Transverse colon (tissue), 4 donors: ENCODE measurements around the gene DLK2. TPM values are rescaled to one million over a fixed set of nuclear protein-coding genes. Genes with fewer than 3 reads are reported as not detected.

Source experiments
- DNase-seq: peaks from one replicate; pipeline ENCODE4 v3.0.0-alpha.2; 2019
- H3K27ac ChIP-seq, 4 donors: fragments of 200-600 bp; sonication (generic); 2 replicates each; pipeline ENCODE4 v1.5.1; 2016 to 2018; ENCODE audit warnings: inconsistent platforms in 4 of 4
- H3K27me3 ChIP-seq: fragments of 200-600 bp; sonication (generic); 2 replicates; pipeline ENCODE4 v1.5.1; 2017; ENCODE audit warnings: inconsistent platforms
- H3K36me3 ChIP-seq, 4 donors: fragments of 200-600 bp; sonication (generic); 2 replicates each; pipeline ENCODE4 v1.5.1; 2017 to 2019; ENCODE audit warnings: inconsistent platforms in 4 of 4
- H3K4me1 ChIP-seq, 4 donors: fragments of 200-600 bp; sonication (generic); 2 replicates each; pipeline ENCODE4 v1.5.1; 2017 to 2020; ENCODE audit warnings: inconsistent platforms in 4 of 4
- H3K4me3 ChIP-seq, 4 donors: fragments of 200-600 bp; sonication (generic); 1 replicate in 1 of 4; 2 replicates in 3 of 4; pipeline versions ENCODE4 v1.5.1 to v1.6.1; 2017 to 2019; ENCODE audit warnings: inconsistent platforms in 4 of 4
- H3K9me3 ChIP-seq, 2 donors: fragments of 200-600 bp; sonication (generic); 2 replicates each; pipeline ENCODE4 v1.5.1; 2017 to 2019; ENCODE audit warnings: inconsistent platforms in 2 of 2
- CTCF ChIP-seq, 5 experiments: fragments of 200-600 bp in 3 of 5; fragments of 450-650 bp in 2 of 5; sonication (generic) in 3 of 5; IDR thresholded peaks; 1 replicate in 2 of 5; 2 replicates in 3 of 5; pipeline ENCODE4 v1.5.1; 2016 to 2017; ENCODE audit warnings: antibody characterized with exemption in 5 of 5, inconsistent platforms in 3 of 5, mild to moderate bottlenecking in 2 of 5, moderate library complexity in 1 of 5
- EP300 ChIP-seq: sonication (generic); formaldehyde crosslinking; IDR thresholded peaks from one replicate; pipeline ENCODE4 v1.6.1; 2017; ENCODE audit warnings: antibody characterized with exemption, low read depth
- POLR2A ChIP-seq: fragments of 450-650 bp; IDR thresholded peaks from one replicate; pipeline ENCODE4 v1.6.1; 2016; ENCODE audit warnings: antibody characterized with exemption, mild to moderate bottlenecking, moderate library complexity
- POLR2AphosphoS5 ChIP-seq, 3 donors: sonication (generic); formaldehyde crosslinking; IDR thresholded peaks; one replicate each; pipeline ENCODE4 v1.6.1; 2016; ENCODE audit warnings: antibody characterized with exemption in 3 of 3
- WGBS, 2 donors: methylation state at CpG; one replicate each; pipeline ENCODE4 v1.1.5; 2018; ENCODE audit warnings: low coverage in 1 of 2; 5-methylcytosine and 5-hydroxymethylcytosine counted together
- in situ Hi-C, 4 donors: fragments of 200-750 bp; cut with MboI; loops; one replicate each; pipeline versions ENCODE4 v1.15.0 to v1.15.1; 2017; ENCODE audit warnings: low sequenced_read_pairs in 3 of 4, low pct_ligation_motif_present in 1 of 4, low pct_unique_long_range_greater_than_20kb in 1 of 4
- intact Hi-C: fragments of 100-400 bp; cut with DNase I; formaldehyde crosslinking; loops from one replicate; pipeline ENCODE4 v1.15.1; 2023; ENCODE audit warnings: low total_unique reads
- total RNA-seq, 4 donors: library from RNA; depleted of rRNA; stranded (reverse); fragments of >200 nt; gene quantifications; one replicate each; pipeline ENCODE4 v1.1.0, GENCODE V29; 2016

Gene DLK2
- total RNA-seq, 4 donors from 2014 or later: 0.95 to 1.1 TPM; not detected in 2

GRCh38 chr6:43495409-43495941 lies 40.1 kb upstream of the DLK2 start:
- H3K4me3 ChIP-seq: no peak overlapping the region
- WGBS, 2 donors: 71% methylated on average over 4 of the region's 4 CpGs; no CpG with 5 or more reads in 1 of the 2 donors
- no peaks in the 10 kb centered on the region for H3K27me3 ChIP-seq
- TF ChIP-seq POLR2AphosphoS5 (IDR thresholded peaks at IDR 0.05) (no peak), CTCF (IDR thresholded peaks at IDR 0.05) (peak in 4 of 5 experiments; percentile 15 to 42 (median 21))
- peaks cover 0 to 14% (median 11%) of the 10 kb centered on the region in 4 donors for H3K36me3 ChIP-seq
- intact Hi-C loops (no loop called here), in situ Hi-C loops (no loop called here)
- peak; percentile 36 for DNase-seq
- peaks cover 8 to 25% (median 19%) of the 10 kb centered on the region in 4 donors for H3K4me1 ChIP-seq
- H3K9me3 ChIP-seq: no peaks in the 10 kb centered on the region
- H3K27ac ChIP-seq: no peak overlapping the region

- intact Hi-C loops: no loop called here
- no peak overlapping the region for H3K27ac ChIP-seq
- H3K4me3 ChIP-seq: no peak overlapping the region
- no peak for DNase-seq
- H3K4me1 ChIP-seq: peaks cover 8 to 29% (median 19%) of the 10 kb centered on the region in 4 donors
- TF ChIP-seq CTCF (IDR thresholded peaks at IDR 0.05) (no peak), POLR2A (no peak), POLR2AphosphoS5 (IDR thresholded peaks at IDR 0.05) (no peak), EP300 (no peak)
- H3K27me3 ChIP-seq: no peaks in the 10 kb centered on the region
- peaks cover 0 to 10% (median 7%) of the 10 kb centered on the region in 4 donors for H3K36me3 ChIP-seq
- in situ Hi-C loops: no loop called here
- H3K9me3 ChIP-seq: no peaks in the 10 kb centered on the region
- 96% methylated on average over 4 of the region's 4 CpGs; no CpG with 5 or more reads in 1 of the 2 donors for WGBS, 2 donors
Measured at GRCh38 chr6:43494766-43495165, 39.4 kb upstream of the DLK2 start.

GRCh38 chr6:43494321-43494720 lies 39.0 kb upstream of the DLK2 start:
- 92 to 100% methylated on average over 3 to 6 of the region's 6 CpGs for WGBS, 2 donors
- no peak for TF ChIP-seq CTCF (IDR thresholded peaks at IDR 0.05)
- no peak for TF ChIP-seq EP300
- no peak for TF ChIP-seq POLR2A
- TF ChIP-seq POLR2AphosphoS5 (IDR thresholded peaks at IDR 0.05): no peak
- Histone ChIP-seq H3K27ac (no peak overlapping the region), H3K9me3 (no peaks in the 10 kb centered on the region), H3K27me3 (no peaks in the 10 kb centered on the region), H3K4me3 (no peak overlapping the region), H3K36me3 (peaks cover 0 to 6% (median 4%) of the 10 kb centered on the region in 4 donors), H3K4me1 (peaks cover 8 to 29% (median 19%) of the 10 kb centered on the region in 4 donors)
- intact Hi-C loops: no loop called here
- in situ Hi-C loops: no loop called here
- DNase-seq: no peak

- peaks cover 8 to 29% (median 19%) of the 10 kb centered on the region in 4 donors for H3K4me1 ChIP-seq
- DNase-seq: no peak
- H3K27me3 ChIP-seq: no peaks in the 10 kb centered on the region
- in situ Hi-C loops: no loop called here
- 95 to 97% methylated on average over 3 to 7 of the region's 7 CpGs for WGBS, 2 donors
- H3K4me3 ChIP-seq: no peak overlapping the region
- no peak for TF ChIP-seq POLR2A
- no peak for TF ChIP-seq CTCF (IDR thresholded peaks at IDR 0.05)
- no peak for TF ChIP-seq EP300
- no peak for TF ChIP-seq POLR2AphosphoS5 (IDR thresholded peaks at IDR 0.05)
- no peaks in the 10 kb centered on the region for H3K9me3 ChIP-seq
- intact Hi-C loops: no loop called here
- H3K36me3 ChIP-seq: peaks cover 0 to 5% (median under 1%) of the 10 kb centered on the region in 4 donors
- H3K27ac ChIP-seq: no peak overlapping the region
Measured at GRCh38 chr6:43493833-43494232, 38.5 kb upstream of the DLK2 start.
